Measurements from ENCODE around the gene S100A13.
A peak's percentile ranks its signal among the peaks of the same experiment; 100 is the strongest.
"Not testable (repeated sequence)": the region's sequence is repeated elsewhere in the genome, so short reads cannot be mapped to it uniquely, and the experiment has no call there.

Gene S100A13

DNA sequence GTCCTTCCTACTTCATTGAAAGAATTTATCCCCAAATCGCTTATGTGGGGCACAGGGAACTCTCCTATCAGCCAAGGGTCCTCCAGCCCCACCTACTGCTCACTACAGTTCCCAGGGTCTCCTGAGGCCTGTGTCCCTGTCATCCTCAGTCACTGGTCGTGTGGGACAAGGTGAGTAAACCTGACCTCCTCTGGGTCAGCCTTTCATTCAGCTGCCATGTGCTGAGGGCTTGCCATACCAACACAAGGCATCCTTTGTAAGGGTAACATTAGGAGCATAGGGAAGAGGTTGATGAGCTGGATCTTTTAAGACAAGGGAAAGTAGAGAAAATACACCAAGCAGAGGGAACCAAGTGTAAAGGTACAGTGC is 20.0 kb upstream of the S100A13 start:
- no peak for DNase-seq

- no peak for DNase-seq
Measured at GRCh38 chr1:153646672-153647345, 19.5 kb upstream of the S100A13 start.

- DNase-seq = no peak
Measured at GRCh38 chr1:153643816-153644215, 16.5 kb upstream of the S100A13 start.

DNA sequence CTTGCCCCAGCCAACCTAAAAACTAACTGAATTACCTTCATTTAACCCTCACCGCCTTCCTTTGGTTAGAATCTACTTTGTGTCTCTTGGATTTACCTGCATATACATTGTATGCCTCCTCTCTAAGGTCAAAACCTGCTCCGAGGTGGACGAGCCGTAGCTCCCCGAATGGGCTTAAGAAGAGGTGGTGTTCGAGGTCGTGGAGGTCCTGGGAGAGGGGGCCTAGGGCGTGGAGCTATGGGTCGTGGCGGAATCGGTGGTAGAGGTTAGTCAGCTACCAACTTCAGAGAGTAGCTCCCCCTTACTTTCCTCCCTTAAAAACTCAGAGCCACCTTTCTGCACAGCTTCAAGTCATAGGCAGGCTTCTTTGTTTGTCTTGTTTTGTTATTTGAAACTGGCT is 15.8 kb upstream of the S100A13 start:
- no peak for DNase-seq

DNA sequence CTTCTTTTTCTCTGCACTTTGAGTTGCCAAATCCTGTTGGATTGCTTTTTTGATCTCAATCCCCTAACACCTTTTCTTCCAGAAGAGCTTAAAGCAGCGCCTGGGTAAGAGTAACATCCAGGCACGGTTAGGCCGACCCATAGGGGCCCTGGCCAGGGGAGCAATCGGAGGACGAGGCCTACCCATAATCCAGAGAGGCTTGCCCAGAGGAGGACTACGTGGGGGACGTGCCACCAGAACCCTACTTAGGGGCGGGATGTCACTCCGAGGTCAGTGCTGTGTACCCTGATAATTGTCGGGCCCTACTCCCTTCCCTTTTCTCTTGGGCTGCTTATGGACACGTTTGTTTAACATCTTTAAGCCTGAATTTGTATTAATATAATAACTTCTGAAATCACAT is 14.9 kb upstream of the S100A13 start:
- no peak for DNase-seq

GRCh38 chr1:153640861-153641260 is 13.6 kb upstream of the S100A13 start:
- no peak for DNase-seq

- DNase-seq = not testable (repeated sequence)
Measured at GRCh38 chr1:153640213-153640612, 12.9 kb upstream of the S100A13 start.

- DNase-seq = no peak
Measured at GRCh38 chr1:153639280-153639679, 12.0 kb upstream of the S100A13 start.

GRCh38 chr1:153638261-153638660 is 11.0 kb upstream of the S100A13 start:
- DNase-seq = no peak

- DNase-seq = no peak
Measured at GRCh38 chr1:153636312-153636711, 9.0 kb upstream of the S100A13 start.

DNA sequence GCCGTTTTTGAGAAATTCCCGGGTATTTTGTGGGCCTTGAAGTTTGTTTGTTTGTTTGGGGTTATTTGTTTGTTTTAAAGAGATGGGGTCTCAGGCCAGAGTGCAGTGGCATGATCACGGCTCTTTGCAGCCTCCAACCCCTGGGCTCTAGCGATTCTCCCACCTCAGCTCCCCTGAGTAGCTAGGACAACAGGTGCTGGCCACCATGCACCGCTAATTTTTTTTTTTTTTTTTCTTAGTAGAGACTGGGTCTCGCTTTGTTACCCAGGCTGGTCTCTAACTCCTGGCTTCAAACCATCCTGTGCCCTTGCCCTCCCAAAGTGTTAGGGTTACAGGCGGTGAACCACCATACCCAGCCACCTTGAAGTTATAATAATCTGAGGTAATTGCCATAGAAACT is 8.6 kb upstream of the S100A13 start:
- DNase-seq = no peak

- DNase-seq = peak; percentile 97
Measured at GRCh38 chr1:153633754-153634665, 6.7 kb upstream of the S100A13 start, which contains the start of gene CHTOP. Gene CHTOP (plus strand): TSS chr1:153634066. CDS start chr1:153636589, 2,523 bp downstream.

DNA sequence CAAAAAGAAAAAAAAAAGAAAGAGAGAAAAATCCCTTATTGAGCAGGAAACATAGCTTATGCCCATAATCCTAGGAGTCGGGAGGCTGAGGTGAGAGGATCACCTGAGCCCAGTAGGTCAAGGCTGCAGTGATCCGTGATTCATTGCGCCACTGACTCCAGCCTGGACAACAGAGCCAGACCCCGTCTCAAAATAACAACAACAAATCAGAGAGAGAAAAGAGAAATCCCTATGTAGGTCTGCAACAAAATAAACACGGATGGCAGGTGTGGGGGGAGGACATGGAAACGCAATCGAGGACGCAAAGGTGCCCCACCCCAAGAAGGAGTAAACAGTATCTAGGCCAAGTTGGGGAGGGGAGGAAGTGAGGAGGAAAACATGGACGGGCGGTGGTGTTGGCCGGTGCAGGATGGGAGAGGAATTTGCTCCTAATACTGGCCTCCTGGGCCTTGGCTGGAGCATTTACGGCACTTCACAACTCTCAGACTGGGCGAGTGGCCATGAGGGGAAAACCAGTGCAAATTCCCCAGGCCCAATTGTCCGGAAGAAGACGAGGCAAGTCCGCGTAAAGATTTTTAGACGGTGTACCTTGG is 6.0 kb upstream of the S100A13 start:
- DNase-seq = no peak

GRCh38 chr1:153631047-153632022 is 4.0 kb upstream of the S100A13 start:
- DNase-seq = no peak

DNA sequence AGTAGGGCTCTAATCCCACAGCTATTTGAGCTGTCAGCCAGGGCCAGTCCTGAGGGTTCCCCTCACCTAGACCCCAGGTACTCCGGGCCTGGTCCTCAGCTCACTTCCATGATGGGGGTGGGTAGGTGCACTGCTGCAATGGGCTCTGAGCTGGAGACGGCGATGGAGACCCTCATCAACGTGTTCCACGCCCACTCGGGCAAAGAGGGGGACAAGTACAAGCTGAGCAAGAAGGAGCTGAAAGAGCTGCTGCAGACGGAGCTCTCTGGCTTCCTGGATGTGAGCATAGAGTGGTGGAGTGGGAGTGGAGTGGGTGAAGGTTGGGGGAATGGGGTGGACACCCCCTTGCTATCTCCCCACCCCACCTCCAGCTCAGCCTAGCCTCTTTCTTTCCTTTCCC is 3.1 kb upstream of the S100A13 start:
- DNase-seq = no peak

DNA sequence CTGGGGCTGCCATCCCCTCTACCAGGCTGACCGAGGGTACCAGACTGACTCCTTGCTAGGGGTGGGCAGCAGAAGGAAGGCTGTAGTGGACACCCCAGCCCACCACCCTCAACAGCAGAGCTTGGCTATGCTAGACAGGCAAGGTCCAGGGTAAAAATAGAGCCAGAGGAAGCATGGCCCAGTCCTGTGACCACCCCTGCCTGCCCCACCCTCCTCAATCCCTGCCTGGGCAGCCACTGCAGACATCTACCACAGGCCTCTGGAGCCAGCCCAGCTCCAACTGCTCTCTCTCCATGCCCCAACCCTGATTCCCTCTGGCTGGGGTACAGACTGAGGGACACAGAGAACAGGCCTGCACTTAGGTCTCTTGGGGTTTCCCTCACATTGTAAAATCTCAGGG is 2.7 kb upstream of the S100A13 start:
- DNase-seq = no peak

GRCh38 chr1:153629343-153629665 is 2.0 kb upstream of the S100A13 start:
- DNase-seq = no peak

DNA sequence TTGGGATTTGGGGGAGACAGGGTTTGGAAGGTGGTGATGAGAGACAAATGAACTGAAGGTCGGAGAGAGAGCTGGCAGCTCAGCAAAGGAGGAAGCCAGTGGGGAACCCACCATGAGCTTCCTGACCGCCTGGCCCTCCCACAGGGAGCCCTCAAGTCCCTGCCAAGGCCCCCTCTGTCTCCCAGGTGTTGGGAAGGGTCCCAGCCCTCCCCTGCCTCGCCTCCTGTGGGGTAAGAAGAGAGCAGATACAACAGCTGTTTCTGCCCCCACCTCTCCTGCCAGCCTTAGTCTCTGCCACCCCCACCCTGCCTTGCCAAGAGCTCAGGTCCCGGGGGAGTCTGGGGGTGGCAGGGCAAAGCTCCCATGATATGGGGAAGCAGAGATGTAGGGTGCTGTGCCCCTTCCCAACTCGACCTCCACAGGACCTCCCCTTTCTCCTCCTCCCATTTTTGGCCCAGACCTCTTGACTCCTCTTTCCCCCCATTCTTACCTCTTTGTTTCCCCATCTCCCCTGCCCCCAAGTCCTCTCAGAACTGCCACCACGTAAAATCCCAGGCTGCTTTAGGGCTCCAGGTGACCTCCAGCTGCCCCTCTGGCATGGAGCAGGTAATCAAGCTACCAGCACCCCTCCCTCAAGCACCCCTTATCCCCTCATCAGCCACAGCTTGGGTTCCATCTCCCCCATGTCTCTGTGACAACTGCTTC is 1.5 kb upstream of the S100A13 start:
- DNase-seq = no peak

GRCh38 chr1:153627715-153628626 is 666 bp upstream of the S100A13 start, which contains the start of gene S100A1:
Gene S100A1 (plus strand): TSS chr1:153628434. CDS start chr1:153630522, 2,088 bp downstream.
- no peak for DNase-seq

DNA sequence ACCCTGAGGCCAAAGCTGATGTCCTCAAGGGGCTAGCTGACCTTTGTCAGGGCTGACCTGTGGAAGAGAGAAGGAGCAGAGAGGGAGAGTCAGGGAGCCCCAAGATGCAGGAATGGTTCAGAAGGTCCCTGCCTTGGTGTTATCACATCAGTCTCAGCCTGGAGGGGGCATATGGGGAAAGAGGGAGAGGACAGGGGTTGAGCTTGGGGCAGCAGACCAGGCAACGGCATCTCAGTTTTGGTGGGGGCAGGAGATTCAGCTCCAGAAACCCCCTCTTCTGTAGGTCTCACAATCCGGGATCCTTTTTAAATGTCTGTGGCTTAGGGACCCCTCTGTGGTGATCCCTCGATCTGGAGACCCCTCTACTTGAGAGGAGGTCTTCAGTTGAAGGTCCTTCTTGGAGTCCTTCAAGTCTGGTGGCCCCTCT is 815 bp downstream of the S100A13 start:
- no peak for DNase-seq

All from CD4-positive, alpha-beta T cell treated with Interleukin-12 subunit alpha and Interleukin-12 subunit beta, for 1 hour (primary cell).